WTC11 (cell line): ENCODE data around the gene NDST3. TPM values are rescaled to one million over a fixed set of nuclear protein-coding genes. Genes with fewer than 3 reads are reported as not detected.

Experiments used
- ATAC-seq: fragments of 200-7000 bp; cut with Tn5 transposase; 2 replicates; pipeline ENCODE4 v1.10.0; 2021; ENCODE audit warnings: mild to moderate bottlenecking, moderate library complexity
- CTCF ChIA-PET: fragments of 300-600 bp; sonication (Branson Sonifier 250); formaldehyde crosslinking; loops from one replicate; lab custom pipeline; 2021; ENCODE audit warnings: antibody characterized with exemption; lab: Charles Lee
- POLR2A ChIA-PET: fragments of 350-600 bp; sonication (Branson Sonifier 250); formaldehyde crosslinking; loops from one replicate; lab custom pipeline; 2021; ENCODE audit warnings: antibody characterized with exemption; lab: Charles Lee
- DNase-seq: peaks from one replicate; pipeline ENCODE4 v3.0.0; 2021; ENCODE audit warnings: low spot score
- H3K27ac Mint-ChIP-seq: 2 replicates; pipeline ENCODE4 v1.8.0; 2021; ENCODE audit warnings: mixed read lengths
- H3K27me3 Mint-ChIP-seq: 2 replicates; pipeline ENCODE4 v1.8.0; 2021; ENCODE audit warnings: low read depth, mild to moderate bottlenecking, moderate library complexity, mixed read lengths
- H3K36me3 Mint-ChIP-seq: 2 replicates; pipeline ENCODE4 v1.8.0; 2021; ENCODE audit warnings: mixed read lengths
- H3K4me1 Mint-ChIP-seq: 2 replicates; pipeline ENCODE4 v1.8.0; 2022; ENCODE audit warnings: mixed read lengths
- H3K4me3 Mint-ChIP-seq: 2 replicates; pipeline ENCODE4 v1.8.0; 2021; ENCODE audit warnings: mild to moderate bottlenecking, moderate library complexity, mixed read lengths
- H3K9me3 Mint-ChIP-seq: 2 replicates; pipeline ENCODE4 v1.8.0; 2021; ENCODE audit warnings: mixed read lengths
- ATF1 ChIP-seq: sonication (generic); formaldehyde crosslinking; IDR thresholded peaks from 2 replicates; pipeline ENCODE4 v1.8.1; 2023; ENCODE audit warnings: mild to moderate bottlenecking, moderate library complexity, missing genetic modification reagents
- ESRRA ChIP-seq: sonication (generic); formaldehyde crosslinking; IDR thresholded peaks from 2 replicates; pipeline ENCODE4 v1.8.1; 2022; ENCODE audit warnings: mild to moderate bottlenecking, missing genetic modification reagents, borderline replicate concordance
- GABPB1 ChIP-seq: sonication (generic); formaldehyde crosslinking; IDR thresholded peaks from 2 replicates; pipeline ENCODE4 v1.8.1; 2023; ENCODE audit warnings: mild to moderate bottlenecking, missing genetic modification reagents
- GRHL2 ChIP-seq: fragments of 250-450 bp; sonication (Bioruptor Pico); IDR thresholded peaks from 2 replicates; pipeline ENCODE4 v1.8.0; 2022; ENCODE audit warnings: mild to moderate bottlenecking, moderate library complexity; ENCODE audit not compliant: insufficient replicate concordance, severe bottlenecking
- NFATC4 ChIP-seq: fragments of 250-450 bp; sonication (Bioruptor Pico); IDR thresholded peaks from 2 replicates; pipeline ENCODE4 v1.9.0; 2021; ENCODE audit warnings: mild to moderate bottlenecking
- NFE2L1 ChIP-seq: sonication (generic); formaldehyde crosslinking; IDR thresholded peaks from 2 replicates; pipeline ENCODE4 v1.8.1; 2023; ENCODE audit warnings: missing genetic modification reagents
- NR2C2 ChIP-seq: sonication (generic); formaldehyde crosslinking; IDR thresholded peaks from 2 replicates; pipeline ENCODE4 v1.8.0; 2022; ENCODE audit warnings: mild to moderate bottlenecking, missing genetic modification reagents
- TEAD1 ChIP-seq: sonication (generic); formaldehyde crosslinking; IDR thresholded peaks from 2 replicates; pipeline ENCODE4 v1.8.0; 2022; ENCODE audit warnings: mild to moderate bottlenecking, missing genetic modification reagents
- ZNF396 ChIP-seq: fragments of 250-450 bp; sonication (Bioruptor Pico); IDR thresholded peaks from 2 replicates; pipeline ENCODE4 v1.8.0; 2021; ENCODE audit warnings: mild to moderate bottlenecking, moderate library complexity, borderline replicate concordance
- ZNF416 ChIP-seq: fragments of 250-450 bp; sonication (Bioruptor Pico); IDR thresholded peaks from 2 replicates; pipeline ENCODE4 v1.9.0; 2021; ENCODE audit warnings: mild to moderate bottlenecking, inconsistent platforms
- total RNA-seq: library from RNA; stranded (reverse); gene quantifications from 3 replicates; pipeline ENCODE4 v1.2.3, GENCODE V29; 2021
- TF ChIP-seq, protein P1 (sequence below): sonication (generic); formaldehyde crosslinking; IDR thresholded peaks from 2 replicates; pipeline ENCODE4 v1.8.1; 2023; ENCODE audit warnings: mild to moderate bottlenecking, moderate library complexity, missing genetic modification reagents
- TF ChIP-seq, protein P2 (sequence below): fragments of 250-450 bp; sonication (Bioruptor Pico); IDR thresholded peaks from 2 replicates; pipeline ENCODE4 v1.8.0; 2021; ENCODE audit warnings: mild to moderate bottlenecking
- TF ChIP-seq, protein P3 (sequence below): sonication (generic); formaldehyde crosslinking; IDR thresholded peaks from 2 replicates; pipeline ENCODE4 v1.8.0; 2022; ENCODE audit warnings: mild to moderate bottlenecking, missing genetic modification reagents
- TF ChIP-seq, protein P4 (sequence below): sonication (generic); formaldehyde crosslinking; conservative IDR thresholded peaks from 2 replicates; pipeline ENCODE4 v1.8.1; 2023; ENCODE audit warnings: mild to moderate bottlenecking, low read depth, missing genetic modification reagents, moderate library complexity
- TF ChIP-seq, protein P5 (sequence below): sonication (generic); formaldehyde crosslinking; IDR thresholded peaks from 2 replicates; pipeline ENCODE4 v1.8.0; 2022; ENCODE audit warnings: mild to moderate bottlenecking, missing genetic modification reagents
- TF ChIP-seq, protein P6 (sequence below): fragments of 250-450 bp; sonication (Bioruptor Pico); IDR thresholded peaks from 2 replicates; pipeline ENCODE4 v1.9.0; 2021; ENCODE audit warnings: mild to moderate bottlenecking

The NDST3 gene
- total RNA-seq, 1 experiment from 2014 or later: 0.37 TPM

DNA sequence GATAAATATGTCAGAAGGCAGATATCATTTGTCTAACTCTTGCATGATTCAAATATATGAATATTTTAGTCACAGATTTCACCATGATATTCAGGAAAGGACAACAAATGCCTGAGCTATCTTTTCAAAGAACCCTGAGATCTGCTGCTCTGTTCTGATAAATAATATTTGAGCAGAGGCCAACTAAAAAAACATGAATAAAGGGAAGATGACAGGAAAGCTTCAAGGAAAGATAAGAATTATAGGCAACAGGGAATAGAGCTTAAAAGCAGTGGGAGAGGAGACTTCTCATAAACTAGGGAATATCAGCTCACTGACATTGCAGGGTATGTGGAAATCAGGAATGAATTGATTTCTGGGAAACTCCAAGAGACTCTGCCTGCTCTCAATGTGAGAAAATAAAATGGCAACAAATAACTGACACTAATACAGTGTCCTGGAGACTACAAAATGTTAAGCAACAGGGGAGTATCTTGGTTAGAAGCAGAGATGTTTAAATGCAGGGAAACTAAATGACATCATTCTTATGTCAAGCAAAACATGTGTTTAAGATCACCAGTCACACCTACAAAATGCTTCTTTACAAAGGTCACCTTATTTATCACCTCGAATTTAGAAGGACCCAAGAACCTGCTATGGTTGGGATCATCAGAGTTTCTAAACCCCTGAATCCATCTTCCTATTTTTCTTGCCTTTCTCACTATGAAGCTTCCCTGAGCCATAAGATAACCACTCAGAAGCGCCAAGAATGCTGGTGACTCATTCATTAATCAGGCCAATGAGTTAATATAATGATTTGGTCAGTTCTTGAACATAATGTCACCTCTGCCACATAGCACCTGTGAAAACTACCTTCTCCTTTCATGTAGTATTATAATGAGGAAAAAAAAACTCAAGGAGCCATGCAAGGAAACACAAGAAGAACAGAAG is 78.1 kb downstream of the NDST3 start:
- Mint-ChIP-seq H3K4me1 (no peaks in the 10 kb centered on the region), H3K9me3 (peaks cover 4% of the 10 kb centered on the region), H3K4me3 (no peak overlapping the region), H3K27ac (no peak overlapping the region), H3K27me3 (no peaks in the 10 kb centered on the region), H3K36me3 (no peaks in the 10 kb centered on the region)
- CTCF ChIA-PET: no interaction called here
- DNase-seq (no peak), ATAC-seq (no peak)
- POLR2A ChIA-PET: interaction anchor here (0.6 kb wide), 1 partner anchor 122 kb away, joined by 4 read pairs; no protein-coding TSS in a partner anchor
- TF ChIP-seq, protein P1, sequence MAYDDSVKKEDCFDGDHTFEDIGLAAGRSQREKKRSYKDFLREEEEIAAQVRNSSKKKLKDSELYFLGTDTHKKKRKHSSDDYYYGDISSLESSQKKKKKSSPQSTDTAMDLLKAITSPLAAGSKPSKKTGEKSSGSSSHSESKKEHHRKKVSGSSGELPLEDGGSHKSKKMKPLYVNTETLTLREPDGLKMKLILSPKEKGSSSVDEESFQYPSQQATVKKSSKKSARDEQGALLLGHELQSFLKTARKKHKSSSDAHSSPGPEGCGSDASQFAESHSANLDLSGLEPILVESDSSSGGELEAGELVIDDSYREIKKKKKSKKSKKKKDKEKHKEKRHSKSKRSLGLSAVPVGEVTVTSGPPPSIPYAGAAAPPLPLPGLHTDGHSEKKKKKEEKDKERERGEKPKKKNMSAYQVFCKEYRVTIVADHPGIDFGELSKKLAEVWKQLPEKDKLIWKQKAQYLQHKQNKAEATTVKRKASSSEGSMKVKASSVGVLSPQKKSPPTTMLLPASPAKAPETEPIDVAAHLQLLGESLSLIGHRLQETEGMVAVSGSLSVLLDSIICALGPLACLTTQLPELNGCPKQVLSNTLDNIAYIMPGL: no peak
- TF ChIP-seq GRHL2 (CRISPR knock-in tag): no peak
- no peak for TF ChIP-seq GABPB1 (CRISPR knock-in tag)
- TF ChIP-seq ESRRA: no peak

DNA sequence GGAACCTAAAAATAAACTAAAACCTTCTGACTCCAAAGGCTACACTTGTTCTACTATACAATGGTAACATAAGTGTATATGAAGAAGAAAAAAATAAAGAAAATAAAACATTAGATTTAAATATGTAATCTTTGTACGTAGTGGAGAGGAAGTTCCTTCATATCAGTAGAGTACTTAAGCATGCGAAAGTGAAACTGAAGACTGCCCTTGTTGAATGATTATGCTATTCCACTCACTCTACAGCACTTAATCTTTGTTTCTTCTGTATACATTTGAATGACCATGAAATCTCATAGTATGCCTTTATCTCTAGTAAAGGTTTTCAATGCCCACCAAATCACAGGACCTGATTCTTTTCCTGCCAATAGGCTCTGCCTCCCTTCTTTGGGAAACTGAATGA is 78.9 kb downstream of the NDST3 start:
- H3K36me3 Mint-ChIP-seq: no peaks in the 10 kb centered on the region
- H3K27me3 Mint-ChIP-seq: no peaks in the 10 kb centered on the region
- DNase-seq (no peak), ATAC-seq (no peak)
- peaks cover 7% of the 10 kb centered on the region for H3K4me1 Mint-ChIP-seq
- no peak overlapping the region for H3K4me3 Mint-ChIP-seq
- H3K27ac Mint-ChIP-seq: no peak overlapping the region
- TF ChIP-seq NFE2L1 (no peak), ZNF396 (CRISPR knock-in tag) (no peak), TEAD1 (CRISPR knock-in tag) (no peak)
- TF ChIP-seq, protein P1: no peak
- peaks cover 4% of the 10 kb centered on the region for H3K9me3 Mint-ChIP-seq
- ChIA-PET POLR2A (no interaction called here), CTCF (no interaction called here)

DNA sequence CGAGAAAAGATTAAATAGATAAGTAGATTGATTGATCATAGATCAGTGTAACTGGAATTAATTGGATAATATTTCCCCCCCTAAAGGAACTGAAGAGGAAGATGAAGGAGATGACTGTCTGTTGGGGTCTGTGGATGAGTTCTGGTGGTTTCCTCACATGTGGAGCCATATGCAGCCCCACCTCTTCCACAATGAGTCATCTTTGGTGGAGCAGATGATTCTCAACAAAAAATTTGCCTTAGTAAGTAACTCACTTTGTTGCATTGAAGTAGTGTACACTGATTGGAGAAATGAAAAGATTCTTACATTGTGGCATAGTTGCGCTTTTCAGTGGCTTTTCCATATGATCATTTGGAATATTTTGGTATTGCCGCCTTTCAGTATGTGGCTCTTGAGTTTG is 80.4 kb downstream of the NDST3 start:
- DNase-seq: no peak
- Mint-ChIP-seq H3K27me3 (no peaks in the 10 kb centered on the region), H3K9me3 (peaks cover 4% of the 10 kb centered on the region), H3K36me3 (no peaks in the 10 kb centered on the region), H3K4me3 (no peak overlapping the region), H3K4me1 (peaks cover 10% of the 10 kb centered on the region), H3K27ac (no peak overlapping the region)
- ChIA-PET POLR2A (no interaction called here), CTCF (no interaction called here)
- no peak for ATAC-seq
- TF ChIP-seq NR2C2 (CRISPR knock-in tag) (no peak), NFATC4 (no peak), ATF1 (no peak), ZNF416 (CRISPR knock-in tag) (no peak)
- TF ChIP-seq, protein P2, sequence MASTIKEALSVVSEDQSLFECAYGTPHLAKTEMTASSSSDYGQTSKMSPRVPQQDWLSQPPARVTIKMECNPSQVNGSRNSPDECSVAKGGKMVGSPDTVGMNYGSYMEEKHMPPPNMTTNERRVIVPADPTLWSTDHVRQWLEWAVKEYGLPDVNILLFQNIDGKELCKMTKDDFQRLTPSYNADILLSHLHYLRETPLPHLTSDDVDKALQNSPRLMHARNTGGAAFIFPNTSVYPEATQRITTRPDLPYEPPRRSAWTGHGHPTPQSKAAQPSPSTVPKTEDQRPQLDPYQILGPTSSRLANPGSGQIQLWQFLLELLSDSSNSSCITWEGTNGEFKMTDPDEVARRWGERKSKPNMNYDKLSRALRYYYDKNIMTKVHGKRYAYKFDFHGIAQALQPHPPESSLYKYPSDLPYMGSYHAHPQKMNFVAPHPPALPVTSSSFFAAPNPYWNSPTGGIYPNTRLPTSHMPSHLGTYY (CRISPR knock-in tag): no peak
- TF ChIP-seq, protein P1: no peak
- TF ChIP-seq, protein P3, sequence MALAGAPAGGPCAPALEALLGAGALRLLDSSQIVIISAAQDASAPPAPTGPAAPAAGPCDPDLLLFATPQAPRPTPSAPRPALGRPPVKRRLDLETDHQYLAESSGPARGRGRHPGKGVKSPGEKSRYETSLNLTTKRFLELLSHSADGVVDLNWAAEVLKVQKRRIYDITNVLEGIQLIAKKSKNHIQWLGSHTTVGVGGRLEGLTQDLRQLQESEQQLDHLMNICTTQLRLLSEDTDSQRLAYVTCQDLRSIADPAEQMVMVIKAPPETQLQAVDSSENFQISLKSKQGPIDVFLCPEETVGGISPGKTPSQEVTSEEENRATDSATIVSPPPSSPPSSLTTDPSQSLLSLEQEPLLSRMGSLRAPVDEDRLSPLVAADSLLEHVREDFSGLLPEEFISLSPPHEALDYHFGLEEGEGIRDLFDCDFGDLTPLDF: no peak
- TF ChIP-seq, protein P4, sequence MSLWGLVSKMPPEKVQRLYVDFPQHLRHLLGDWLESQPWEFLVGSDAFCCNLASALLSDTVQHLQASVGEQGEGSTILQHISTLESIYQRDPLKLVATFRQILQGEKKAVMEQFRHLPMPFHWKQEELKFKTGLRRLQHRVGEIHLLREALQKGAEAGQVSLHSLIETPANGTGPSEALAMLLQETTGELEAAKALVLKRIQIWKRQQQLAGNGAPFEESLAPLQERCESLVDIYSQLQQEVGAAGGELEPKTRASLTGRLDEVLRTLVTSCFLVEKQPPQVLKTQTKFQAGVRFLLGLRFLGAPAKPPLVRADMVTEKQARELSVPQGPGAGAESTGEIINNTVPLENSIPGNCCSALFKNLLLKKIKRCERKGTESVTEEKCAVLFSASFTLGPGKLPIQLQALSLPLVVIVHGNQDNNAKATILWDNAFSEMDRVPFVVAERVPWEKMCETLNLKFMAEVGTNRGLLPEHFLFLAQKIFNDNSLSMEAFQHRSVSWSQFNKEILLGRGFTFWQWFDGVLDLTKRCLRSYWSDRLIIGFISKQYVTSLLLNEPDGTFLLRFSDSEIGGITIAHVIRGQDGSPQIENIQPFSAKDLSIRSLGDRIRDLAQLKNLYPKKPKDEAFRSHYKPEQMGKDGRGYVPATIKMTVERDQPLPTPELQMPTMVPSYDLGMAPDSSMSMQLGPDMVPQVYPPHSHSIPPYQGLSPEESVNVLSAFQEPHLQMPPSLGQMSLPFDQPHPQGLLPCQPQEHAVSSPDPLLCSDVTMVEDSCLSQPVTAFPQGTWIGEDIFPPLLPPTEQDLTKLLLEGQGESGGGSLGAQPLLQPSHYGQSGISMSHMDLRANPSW (CRISPR knock-in tag): no peak
- TF ChIP-seq, protein P5, sequence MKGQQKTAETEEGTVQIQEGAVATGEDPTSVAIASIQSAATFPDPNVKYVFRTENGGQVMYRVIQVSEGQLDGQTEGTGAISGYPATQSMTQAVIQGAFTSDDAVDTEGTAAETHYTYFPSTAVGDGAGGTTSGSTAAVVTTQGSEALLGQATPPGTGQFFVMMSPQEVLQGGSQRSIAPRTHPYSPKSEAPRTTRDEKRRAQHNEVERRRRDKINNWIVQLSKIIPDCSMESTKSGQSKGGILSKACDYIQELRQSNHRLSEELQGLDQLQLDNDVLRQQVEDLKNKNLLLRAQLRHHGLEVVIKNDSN (CRISPR knock-in tag): no peak
- TF ChIP-seq, protein P6, sequence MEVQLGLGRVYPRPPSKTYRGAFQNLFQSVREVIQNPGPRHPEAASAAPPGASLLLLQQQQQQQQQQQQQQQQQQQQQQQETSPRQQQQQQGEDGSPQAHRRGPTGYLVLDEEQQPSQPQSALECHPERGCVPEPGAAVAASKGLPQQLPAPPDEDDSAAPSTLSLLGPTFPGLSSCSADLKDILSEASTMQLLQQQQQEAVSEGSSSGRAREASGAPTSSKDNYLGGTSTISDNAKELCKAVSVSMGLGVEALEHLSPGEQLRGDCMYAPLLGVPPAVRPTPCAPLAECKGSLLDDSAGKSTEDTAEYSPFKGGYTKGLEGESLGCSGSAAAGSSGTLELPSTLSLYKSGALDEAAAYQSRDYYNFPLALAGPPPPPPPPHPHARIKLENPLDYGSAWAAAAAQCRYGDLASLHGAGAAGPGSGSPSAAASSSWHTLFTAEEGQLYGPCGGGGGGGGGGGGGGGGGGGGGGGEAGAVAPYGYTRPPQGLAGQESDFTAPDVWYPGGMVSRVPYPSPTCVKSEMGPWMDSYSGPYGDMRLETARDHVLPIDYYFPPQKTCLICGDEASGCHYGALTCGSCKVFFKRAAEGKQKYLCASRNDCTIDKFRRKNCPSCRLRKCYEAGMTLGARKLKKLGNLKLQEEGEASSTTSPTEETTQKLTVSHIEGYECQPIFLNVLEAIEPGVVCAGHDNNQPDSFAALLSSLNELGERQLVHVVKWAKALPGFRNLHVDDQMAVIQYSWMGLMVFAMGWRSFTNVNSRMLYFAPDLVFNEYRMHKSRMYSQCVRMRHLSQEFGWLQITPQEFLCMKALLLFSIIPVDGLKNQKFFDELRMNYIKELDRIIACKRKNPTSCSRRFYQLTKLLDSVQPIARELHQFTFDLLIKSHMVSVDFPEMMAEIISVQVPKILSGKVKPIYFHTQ (CRISPR knock-in tag): no peak
